Ishikawa (cell line): ENCODE results near the gene SLC22A3.

ENCODE experiments used
- CEBPB ChIP-seq: IDR thresholded peaks from 2 replicates; pipeline ENCODE4 v1.6.1; 2012
- CREB1 ChIP-seq: IDR thresholded peaks from 2 replicates; pipeline ENCODE4 v1.6.1; 2012; ENCODE audit warnings: low read depth
- EGR1 ChIP-seq: IDR thresholded peaks from 2 replicates; pipeline ENCODE4 v1.6.1; 2012
- EP300 ChIP-seq: IDR thresholded peaks from 2 replicates; pipeline ENCODE4 v1.6.1; 2012; ENCODE audit warnings: borderline replicate concordance
- FOXM1 ChIP-seq: IDR thresholded peaks from 2 replicates; pipeline ENCODE4 v1.6.1; 2012; ENCODE audit warnings: low read depth, borderline replicate concordance
- NFIC ChIP-seq: IDR thresholded peaks from 2 replicates; pipeline ENCODE4 v1.6.1; 2012
- RAD21 ChIP-seq: IDR thresholded peaks from 2 replicates; pipeline ENCODE4 v1.6.1; 2012; ENCODE audit warnings: low read depth
- TAF1 ChIP-seq: IDR thresholded peaks from 2 replicates; pipeline ENCODE4 v1.6.1; 2012; ENCODE audit warnings: low read depth, mild to moderate bottlenecking
- TCF12 ChIP-seq: IDR thresholded peaks from 2 replicates; pipeline ENCODE4 v1.6.1; 2012; ENCODE audit warnings: low read depth
- TEAD4 ChIP-seq: IDR thresholded peaks from 2 replicates; pipeline ENCODE4 v1.6.1; 2012
- YY1 ChIP-seq: IDR thresholded peaks from 2 replicates; pipeline ENCODE4 v1.6.1; 2012; ENCODE audit warnings: low read depth
- ZBTB7A ChIP-seq: IDR thresholded peaks from 2 replicates; pipeline ENCODE4 v1.6.1; 2012; ENCODE audit warnings: low read depth
- TF ChIP-seq, protein P1 (sequence below): IDR thresholded peaks from 2 replicates; pipeline ENCODE4 v1.6.1; 2012
- TF ChIP-seq, protein P2 (sequence below): IDR thresholded peaks from 2 replicates; pipeline ENCODE4 v1.6.1; 2012; ENCODE audit warnings: low read depth, mild to moderate bottlenecking
- TF ChIP-seq, protein P3 (sequence below): IDR thresholded peaks from 2 replicates; pipeline ENCODE4 v1.6.1; 2012

The SLC22A3 gene

DNA sequence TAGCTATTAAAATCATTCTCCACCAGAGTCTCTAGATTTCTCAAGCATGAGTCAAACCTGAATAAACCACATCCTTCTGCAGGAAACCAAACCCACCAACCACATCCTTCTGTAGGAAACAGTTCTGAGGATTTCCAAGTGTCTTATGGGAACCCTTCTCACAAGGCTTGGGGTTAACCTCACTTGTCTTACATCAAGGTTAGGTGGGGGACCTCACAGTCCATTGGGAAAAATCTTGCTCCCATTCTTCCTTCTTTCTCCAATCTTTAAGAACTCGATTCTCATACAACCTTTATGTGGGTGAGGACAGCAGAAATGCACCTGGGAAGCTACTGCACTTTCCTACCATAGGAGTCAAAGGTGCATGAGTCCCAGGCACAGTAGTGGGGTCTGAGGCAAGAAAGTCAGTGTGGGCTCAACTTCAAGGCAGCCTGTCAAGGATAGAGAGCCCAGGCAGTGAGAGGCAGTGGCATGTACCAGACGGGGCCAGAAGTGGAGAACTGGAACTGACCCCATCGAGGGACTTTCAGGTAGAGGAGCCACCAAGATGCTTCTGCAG, 114.5 kb downstream of the SLC22A3 start:
- TF ChIP-seq TCF12 (no peak), RAD21 (no peak), CREB1 (no peak), TAF1 (no peak), YY1 (no peak), EP300 (no peak), NFIC (no peak), EGR1 (no peak), FOXM1 (no peak)
- TF ChIP-seq, protein P1, sequence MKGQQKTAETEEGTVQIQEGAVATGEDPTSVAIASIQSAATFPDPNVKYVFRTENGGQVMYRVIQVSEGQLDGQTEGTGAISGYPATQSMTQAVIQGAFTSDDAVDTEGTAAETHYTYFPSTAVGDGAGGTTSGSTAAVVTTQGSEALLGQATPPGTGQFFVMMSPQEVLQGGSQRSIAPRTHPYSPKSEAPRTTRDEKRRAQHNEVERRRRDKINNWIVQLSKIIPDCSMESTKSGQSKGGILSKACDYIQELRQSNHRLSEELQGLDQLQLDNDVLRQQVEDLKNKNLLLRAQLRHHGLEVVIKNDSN, result no peak
- TF ChIP-seq, protein P2, sequence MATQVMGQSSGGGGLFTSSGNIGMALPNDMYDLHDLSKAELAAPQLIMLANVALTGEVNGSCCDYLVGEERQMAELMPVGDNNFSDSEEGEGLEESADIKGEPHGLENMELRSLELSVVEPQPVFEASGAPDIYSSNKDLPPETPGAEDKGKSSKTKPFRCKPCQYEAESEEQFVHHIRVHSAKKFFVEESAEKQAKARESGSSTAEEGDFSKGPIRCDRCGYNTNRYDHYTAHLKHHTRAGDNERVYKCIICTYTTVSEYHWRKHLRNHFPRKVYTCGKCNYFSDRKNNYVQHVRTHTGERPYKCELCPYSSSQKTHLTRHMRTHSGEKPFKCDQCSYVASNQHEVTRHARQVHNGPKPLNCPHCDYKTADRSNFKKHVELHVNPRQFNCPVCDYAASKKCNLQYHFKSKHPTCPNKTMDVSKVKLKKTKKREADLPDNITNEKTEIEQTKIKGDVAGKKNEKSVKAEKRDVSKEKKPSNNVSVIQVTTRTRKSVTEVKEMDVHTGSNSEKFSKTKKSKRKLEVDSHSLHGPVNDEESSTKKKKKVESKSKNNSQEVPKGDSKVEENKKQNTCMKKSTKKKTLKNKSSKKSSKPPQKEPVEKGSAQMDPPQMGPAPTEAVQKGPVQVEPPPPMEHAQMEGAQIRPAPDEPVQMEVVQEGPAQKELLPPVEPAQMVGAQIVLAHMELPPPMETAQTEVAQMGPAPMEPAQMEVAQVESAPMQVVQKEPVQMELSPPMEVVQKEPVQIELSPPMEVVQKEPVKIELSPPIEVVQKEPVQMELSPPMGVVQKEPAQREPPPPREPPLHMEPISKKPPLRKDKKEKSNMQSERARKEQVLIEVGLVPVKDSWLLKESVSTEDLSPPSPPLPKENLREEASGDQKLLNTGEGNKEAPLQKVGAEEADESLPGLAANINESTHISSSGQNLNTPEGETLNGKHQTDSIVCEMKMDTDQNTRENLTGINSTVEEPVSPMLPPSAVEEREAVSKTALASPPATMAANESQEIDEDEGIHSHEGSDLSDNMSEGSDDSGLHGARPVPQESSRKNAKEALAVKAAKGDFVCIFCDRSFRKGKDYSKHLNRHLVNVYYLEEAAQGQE, result no peak
- TF ChIP-seq, protein P3, sequence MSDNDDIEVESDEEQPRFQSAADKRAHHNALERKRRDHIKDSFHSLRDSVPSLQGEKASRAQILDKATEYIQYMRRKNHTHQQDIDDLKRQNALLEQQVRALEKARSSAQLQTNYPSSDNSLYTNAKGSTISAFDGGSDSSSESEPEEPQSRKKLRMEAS, result no peak

DNA sequence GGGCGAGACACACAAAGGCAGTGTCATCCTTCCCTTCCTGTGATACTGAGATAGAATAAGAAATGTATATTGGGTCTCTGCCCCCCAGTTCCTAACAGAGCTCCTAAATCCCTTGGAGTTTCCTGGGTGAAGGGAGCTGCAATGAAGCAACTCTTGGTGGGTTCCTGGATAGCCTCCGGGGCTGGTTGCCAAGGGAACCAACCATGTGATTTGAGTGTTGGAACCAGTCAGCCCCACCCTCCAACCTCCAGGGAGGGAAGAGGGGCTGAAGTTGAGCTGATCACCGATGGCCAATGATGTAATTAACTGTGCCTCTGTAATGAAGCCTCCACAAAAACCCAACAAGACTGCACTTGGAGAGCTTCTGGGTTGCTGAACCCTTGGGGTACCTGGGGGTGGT, 116.6 kb downstream of the SLC22A3 start:
- TF ChIP-seq, protein P3, result no peak
- TF ChIP-seq, protein P1, result no peak
- TF ChIP-seq RAD21 (no peak), NFIC (no peak), CREB1 (no peak), TEAD4 (no peak), EP300 (no peak), CEBPB (no peak), TCF12 (no peak)

DNA sequence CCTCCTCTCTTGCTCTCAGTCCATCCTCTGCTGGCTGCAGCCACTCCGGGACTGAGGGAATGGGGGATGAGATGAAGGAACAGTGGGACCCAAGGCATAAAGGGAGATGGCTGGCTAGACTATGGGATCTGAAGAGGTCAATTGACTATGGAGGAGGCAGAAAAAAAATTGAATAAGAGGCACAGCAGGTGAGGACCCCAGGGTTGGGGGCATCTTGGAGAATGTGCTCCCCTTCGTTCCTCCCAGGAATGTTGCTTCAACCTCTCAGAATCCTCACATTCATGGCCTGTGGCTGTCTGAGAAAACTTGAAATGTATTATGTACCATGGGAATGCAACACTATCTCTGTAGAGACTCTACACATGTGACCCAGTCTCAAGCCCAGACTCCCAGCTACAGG, 121.0 kb downstream of the SLC22A3 start:
- TF ChIP-seq, protein P1, result no peak
- TF ChIP-seq, protein P3, result no peak
- TF ChIP-seq TEAD4 (no peak), EGR1 (no peak), NFIC (no peak), FOXM1 (no peak), RAD21 (no peak), CEBPB (no peak), EP300 (no peak), YY1 (no peak), CREB1 (no peak), ZBTB7A (no peak), TCF12 (no peak), TAF1 (no peak)
- TF ChIP-seq, protein P2, result no peak

DNA sequence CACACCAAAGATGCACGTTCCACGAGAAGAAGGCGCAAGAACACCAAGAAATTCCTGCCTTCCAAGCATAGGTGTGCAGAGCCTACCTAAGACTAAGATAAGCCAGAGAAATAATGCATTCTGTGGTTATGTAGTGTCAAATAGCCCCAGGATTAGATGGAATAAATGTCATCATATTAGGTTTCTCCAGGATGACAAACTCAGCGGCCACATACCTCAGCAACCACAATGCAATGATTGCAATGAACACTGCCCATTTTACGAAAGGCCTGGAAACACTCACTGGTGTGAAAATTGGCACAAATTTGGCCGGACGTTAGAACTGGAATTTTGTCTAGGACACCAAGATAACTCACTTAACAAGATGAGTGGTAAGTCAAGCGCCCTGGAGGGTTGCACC, 129.7 kb downstream of the SLC22A3 start:
- no peak for TF ChIP-seq CEBPB
- TF ChIP-seq, protein P3, result no peak
- no peak for TF ChIP-seq TCF12

DNA sequence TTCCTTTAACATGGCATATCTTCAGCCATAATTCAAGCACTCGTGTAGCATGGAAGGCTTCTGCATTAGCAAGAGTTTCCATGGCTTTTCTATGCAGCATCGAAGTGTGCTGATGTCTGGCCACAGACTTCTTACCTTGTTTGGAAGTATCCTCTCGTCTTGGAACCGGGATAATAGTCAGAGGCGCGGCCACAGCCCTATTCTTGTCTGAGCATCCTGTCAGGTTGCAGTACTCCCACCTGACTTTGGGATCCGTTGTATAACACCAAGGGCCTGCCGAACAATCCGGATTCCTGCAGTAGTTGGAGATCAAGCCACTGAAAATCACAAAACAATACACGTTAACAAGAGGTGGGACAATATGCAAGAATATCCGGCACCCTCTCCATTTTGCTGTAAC, 138.9 kb downstream of the SLC22A3 start:
- no peak for TF ChIP-seq YY1
- no peak for TF ChIP-seq CEBPB
- no peak for TF ChIP-seq TEAD4
- no peak for TF ChIP-seq EP300
- no peak for TF ChIP-seq ZBTB7A
- no peak for TF ChIP-seq RAD21
- no peak for TF ChIP-seq FOXM1
- no peak for TF ChIP-seq NFIC
- TF ChIP-seq, protein P1, result no peak
- no peak for TF ChIP-seq EGR1
